GM12878 (cell line): ENCODE results near the gene MFN1. TPM values are rescaled to one million over a fixed set of nuclear protein-coding genes. Genes with fewer than 3 reads are reported as not detected.

Source experiments
- ATAC-seq: fragments of 200-7000 bp; cut with Tn5 transposase; 3 replicates; pipeline ENCODE4 v1.9.1; 2020; ENCODE audit warnings: mild to moderate bottlenecking, moderate library complexity
- BruUV-seq: library from RNA; stranded (reverse); fragments of 400-500 nt; replicated peaks from 2 replicates; lab custom pipeline; 2021; lab: Mats Ljungman, UMichigan
- CTCF ChIA-PET: fragments of 300-600 bp; sonication (Branson Sonifier 250); formaldehyde crosslinking; extraction: SDS; loops from one replicate; lab custom pipeline; 2021; ENCODE audit warnings: inconsistent platforms; lab: Yijun Ruan, JAX
- POLR2A ChIA-PET: fragments of 350-600 bp; formaldehyde crosslinking; extraction: SDS; loops from one replicate; lab custom pipeline; 2021; ENCODE audit warnings: inconsistent platforms; lab: Charles Lee
- RAD21 ChIA-PET: fragments of 300-600 bp; sonication (Branson Sonifier 250); formaldehyde crosslinking; loops from one replicate; lab custom pipeline; 2023; ENCODE audit warnings: antibody characterized with exemption; ENCODE audit not compliant: unreplicated experiment; lab: Charles Lee
- SMC1A ChIA-PET: fragments of 300-600 bp; sonication (Branson Sonifier 250); formaldehyde crosslinking; loops from one replicate; lab custom pipeline; 2023; ENCODE audit not compliant: unreplicated experiment, uncharacterized antibody; lab: Charles Lee
- DNase-seq: peaks from one replicate; pipeline ENCODE4 v3.0.0-alpha.2; 2011; ENCODE audit warnings: low read depth, low spot score
- FAIRE-seq: peaks from 3 replicates; lab custom pipeline; 2011; peaks lifted over from hg19 to GRCh38; lab: Jason Lieb, UNC
- H2AFZ ChIP-seq: 2 replicates; pipeline ENCODE4 v1.6.0; 2011; ENCODE audit warnings: low read depth, low read length, control low read depth; ENCODE audit not compliant: control insufficient read depth
- H3K27ac ChIP-seq: 2 replicates; pipeline ENCODE4 v1.5.1; 2011; ENCODE audit warnings: control low read depth; ENCODE audit not compliant: control insufficient read depth, insufficient read depth
- H3K27me3 ChIP-seq, 2 experiments: replicated peaks in 1 of 2; 2 replicates each; pipeline versions ENCODE4 v1.6.0 to v1.6.1; 2011; ENCODE audit warnings: low read length in 1 of 2; ENCODE audit not compliant: control insufficient read depth in 2 of 2, insufficient read depth in 2 of 2
- H3K36me3 ChIP-seq, 2 experiments: 2 replicates each; pipeline ENCODE4 v1.5.1; 2011; ENCODE audit warnings: low read length in 1 of 2; ENCODE audit not compliant: control insufficient read depth in 2 of 2, insufficient read depth in 2 of 2
- H3K4me1 ChIP-seq: 2 replicates; pipeline ENCODE4 v1.6.1; 2011; ENCODE audit warnings: mild to moderate bottlenecking, low read length, moderate library complexity, mixed read lengths; ENCODE audit not compliant: control insufficient read depth, insufficient read depth
- H3K4me2 ChIP-seq: 2 replicates; pipeline ENCODE4 v1.6.0; 2011; ENCODE audit warnings: control low read depth; ENCODE audit not compliant: control insufficient read depth, insufficient read depth
- H3K4me3 ChIP-seq: fragments of 200-600 bp; sonication (generic); 2 replicates; pipeline ENCODE4 v1.5.1; 2016
- H3K79me2 ChIP-seq: 2 replicates; pipeline ENCODE4 v1.6.0; 2011; ENCODE audit warnings: low read length; ENCODE audit not compliant: control insufficient read depth, insufficient read depth
- H3K9ac ChIP-seq: 2 replicates; pipeline ENCODE4 v1.8.0; 2011; ENCODE audit warnings: low read length, control low read depth, mixed read lengths; ENCODE audit not compliant: control insufficient read depth, insufficient read depth
- H3K9me3 ChIP-seq: replicated peaks from 3 replicates; pipeline ENCODE4 v1.5.1; 2011; ENCODE audit warnings: mild to moderate bottlenecking, low read length; ENCODE audit not compliant: control insufficient read depth, insufficient read depth
- H4K20me1 ChIP-seq: 2 replicates; pipeline ENCODE4 v1.6.0; 2011; ENCODE audit not compliant: control insufficient read depth, insufficient read depth
- BCL11A ChIP-seq: IDR thresholded peaks from 2 replicates; pipeline ENCODE4 v1.6.1; 2011; ENCODE audit warnings: low read depth, low read length
- BRCA1 ChIP-seq: IDR thresholded peaks from 2 replicates; pipeline ENCODE4 v1.6.1; 2011; ENCODE audit warnings: low read depth, low read length, improper control_type of control experiment
- HDGF ChIP-seq: fragments of 450-650 bp; IDR thresholded peaks from 2 replicates; pipeline ENCODE4 v1.6.1; 2016; ENCODE audit warnings: antibody characterized with exemption
- MEF2B ChIP-seq: fragments of 450-650 bp; IDR thresholded peaks from 2 replicates; pipeline ENCODE4 v1.6.1; 2018; ENCODE audit warnings: mild to moderate bottlenecking, moderate library complexity; ENCODE audit not compliant: partially characterized antibody, poor library complexity, severe bottlenecking
- NFXL1 ChIP-seq: fragments of 450-650 bp; IDR thresholded peaks from 2 replicates; pipeline ENCODE4 v1.6.1; 2017; ENCODE audit warnings: antibody characterized with exemption, mild to moderate bottlenecking, borderline replicate concordance
- PBX3 ChIP-seq: IDR thresholded peaks from 2 replicates; pipeline ENCODE4 v1.6.1; 2011; ENCODE audit warnings: mild to moderate bottlenecking, low read depth, low read length, moderate library complexity; ENCODE audit not compliant: insufficient replicate concordance
- POLR2A ChIP-seq: IDR thresholded peaks from 2 replicates; pipeline ENCODE4 v1.6.1; 2011; ENCODE audit warnings: low read depth, mild to moderate bottlenecking, low read length
- POLR2AphosphoS5 ChIP-seq: IDR thresholded peaks from 2 replicates; pipeline ENCODE4 v1.6.1; 2011; ENCODE audit warnings: mild to moderate bottlenecking, low read length, inconsistent platforms
- RAD51 ChIP-seq: fragments of 450-650 bp; IDR thresholded peaks from 2 replicates; pipeline ENCODE4 v1.6.1; 2016; ENCODE audit warnings: moderate library complexity, mild to moderate bottlenecking, inconsistent platforms
- WGBS: methylation state at CpG from one replicate; pipeline ENCODE4 v1.1.6; 2016; ENCODE audit warnings: low lambda C conversion rate; ENCODE audit not compliant: insufficient replicate concordance, insufficient coverage; ENCODE audit errors: missing lambda C conversion rate; 5-methylcytosine and 5-hydroxymethylcytosine counted together
- in situ Hi-C: fragments of 300-500 bp; cut with MboI; formaldehyde crosslinking; loops from 9 replicates; pipeline ENCODE4 v1.14.3; 2018; ENCODE audit warnings: mixed read lengths
- intact Hi-C: fragments of 100-400 bp; cut with micrococcal nuclease; formaldehyde crosslinking; loops from one replicate; pipeline ENCODE4 v1.14.2; 2022; ENCODE audit not compliant: unreplicated experiment
- polyA plus RNA-seq, 11 experiments: library from polyadenylated mRNA; depleted of rRNA in 4 of 11; unstranded in 6 of 11; stranded (reverse) in 5 of 11; fragments of >200 nt; fragmentation: Nextera tagmentation in 4 of 11; fragmentation: Illumina TruSeq in 1 of 11; extraction: Ambion mirVana in 4 of 11; extraction: Trizol in 1 of 11; gene quantifications; 1 replicate in 1 of 11; 2 replicates in 10 of 11; pipeline versions ENCODE4 v1.2.1 to v1.2.3, GENCODE V29; 2011 to 2016; ENCODE audit warnings: inconsistent platforms in 2 of 11, missing spikeins in 2 of 11, low read depth in 1 of 11
- total RNA-seq, 4 experiments: library from RNA; depleted of rRNA in 3 of 4; stranded (reverse); fragments of >200 nt in 3 of 4; fragmentation: Illumina TruSeq in 1 of 4; extraction: Trizol in 1 of 4; gene quantifications; 2 replicates each; pipeline versions ENCODE4 v1.2.1 to v1.2.3, GENCODE V29; 2013 to 2021
- TF ChIP-seq, protein P1 (sequence below): fragments of 450-650 bp; IDR thresholded peaks from 2 replicates; pipeline ENCODE4 v1.6.1; 2017; ENCODE audit warnings: mild to moderate bottlenecking
- TF ChIP-seq, protein P2 (sequence below): IDR thresholded peaks from 2 replicates; pipeline ENCODE4 v1.6.1; 2011; ENCODE audit warnings: borderline replicate concordance, low read depth, mild to moderate bottlenecking, moderate library complexity, mixed read lengths, low read length; ENCODE audit not compliant: insufficient read depth; ENCODE audit errors: extremely low read length

MFN1 gene
- total and polyA plus RNA-seq, 10 of the 15 experiments (the other 5 are each of a cell fraction or from before 2014, with no cell fraction given) = 14.4 to 120 (median 39.8) TPM

DNA sequence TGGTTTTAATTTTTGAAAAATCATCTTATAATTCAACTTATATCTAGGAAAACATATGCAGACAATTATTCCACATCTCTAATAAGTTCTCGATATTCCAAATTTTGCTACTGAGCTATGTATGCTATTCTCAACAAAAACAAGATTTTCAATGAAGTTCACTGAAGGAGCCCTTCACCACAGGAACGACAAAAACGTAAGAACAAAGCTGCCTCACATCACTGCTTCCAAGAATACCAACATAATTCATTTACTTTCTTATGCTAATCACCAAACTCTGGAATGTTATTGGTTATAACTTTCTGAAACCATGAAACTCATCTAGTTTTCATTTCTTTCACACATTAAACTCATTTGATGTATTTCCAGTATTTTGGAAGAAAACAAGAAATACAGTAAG, 54.1 kb downstream of the MFN1 start:
- TF ChIP-seq, protein P1, sequence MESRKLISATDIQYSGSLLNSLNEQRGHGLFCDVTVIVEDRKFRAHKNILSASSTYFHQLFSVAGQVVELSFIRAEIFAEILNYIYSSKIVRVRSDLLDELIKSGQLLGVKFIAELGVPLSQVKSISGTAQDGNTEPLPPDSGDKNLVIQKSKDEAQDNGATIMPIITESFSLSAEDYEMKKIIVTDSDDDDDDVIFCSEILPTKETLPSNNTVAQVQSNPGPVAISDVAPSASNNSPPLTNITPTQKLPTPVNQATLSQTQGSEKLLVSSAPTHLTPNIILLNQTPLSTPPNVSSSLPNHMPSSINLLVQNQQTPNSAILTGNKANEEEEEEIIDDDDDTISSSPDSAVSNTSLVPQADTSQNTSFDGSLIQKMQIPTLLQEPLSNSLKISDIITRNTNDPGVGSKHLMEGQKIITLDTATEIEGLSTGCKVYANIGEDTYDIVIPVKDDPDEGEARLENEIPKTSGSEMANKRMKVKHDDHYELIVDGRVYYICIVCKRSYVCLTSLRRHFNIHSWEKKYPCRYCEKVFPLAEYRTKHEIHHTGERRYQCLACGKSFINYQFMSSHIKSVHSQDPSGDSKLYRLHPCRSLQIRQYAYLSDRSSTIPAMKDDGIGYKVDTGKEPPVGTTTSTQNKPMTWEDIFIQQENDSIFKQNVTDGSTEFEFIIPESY = no peak
- no peak for TF ChIP-seq NFXL1
- no peak for TF ChIP-seq POLR2A
- no peak for TF ChIP-seq PBX3
- TF ChIP-seq MEF2B = no peak
- no peak for TF ChIP-seq HDGF
- TF ChIP-seq, protein P2, sequence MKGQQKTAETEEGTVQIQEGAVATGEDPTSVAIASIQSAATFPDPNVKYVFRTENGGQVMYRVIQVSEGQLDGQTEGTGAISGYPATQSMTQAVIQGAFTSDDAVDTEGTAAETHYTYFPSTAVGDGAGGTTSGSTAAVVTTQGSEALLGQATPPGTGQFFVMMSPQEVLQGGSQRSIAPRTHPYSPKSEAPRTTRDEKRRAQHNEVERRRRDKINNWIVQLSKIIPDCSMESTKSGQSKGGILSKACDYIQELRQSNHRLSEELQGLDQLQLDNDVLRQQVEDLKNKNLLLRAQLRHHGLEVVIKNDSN = no peak
- TF ChIP-seq POLR2AphosphoS5 = no peak
- no peak for TF ChIP-seq RAD51
- TF ChIP-seq BCL11A = no peak
- TF ChIP-seq BRCA1 = no peak
- TF ChIP-seq, all 136 proteins: peak for 0
- no peak overlapping the region for H2AFZ ChIP-seq
- no peak overlapping the region for H3K4me3 ChIP-seq
- ChIA-PET RAD21 (interaction anchor here (1.3 kb wide), 1 partner anchor 77 kb away, joined by 4 read pairs; no protein-coding TSS in a partner anchor), POLR2A (no interaction called here), CTCF (interaction anchor here (1.8 kb wide), 2 partner anchors 11 to 12 kb away, joined by 5 read pairs; no protein-coding TSS in a partner anchor), SMC1A (interaction anchor here (1.2 to 2.4 kb wide), 5 partner anchors 8 to 75 kb away, joined by 3 to 10 read pairs (median 4); no protein-coding TSS in a partner anchor)
- ATAC-seq (no peak), DNase-seq (no peak), FAIRE-seq (peak; percentile 13)
- H3K9ac ChIP-seq = no peak overlapping the region
- no peaks in the 10 kb centered on the region for H3K9me3 ChIP-seq
- H3K27me3 ChIP-seq = no peaks in the 10 kb centered on the region
- 98% methylated on average over 3 of the region's 3 CpGs for WGBS
- no peaks in the 10 kb centered on the region for H3K79me2 ChIP-seq
- no peak overlapping the region for H3K4me2 ChIP-seq
- H4K20me1 ChIP-seq = no peaks in the 10 kb centered on the region
- H3K4me1 ChIP-seq = no peaks in the 10 kb centered on the region
- intact Hi-C loops = no loop called here
- peaks cover 2 to 15% of the 10 kb centered on the region in 2 experiments; a peak in 3 of 4 replicates for H3K36me3 ChIP-seq
- H3K27ac ChIP-seq = no peak overlapping the region
- BruUV-seq = no TSS peak
- in situ Hi-C loops = no loop called here
